Measurements from ENCODE around the gene CDH20. TPM values are rescaled to one million over a fixed set of nuclear protein-coding genes. Genes with fewer than 3 reads are reported as not detected.
"Not testable (repeated sequence)": the region's sequence is repeated elsewhere in the genome, so short reads cannot be mapped to it uniquely, and the experiment has no call there.

CDH20 gene
- total and polyA plus RNA-seq, 2 of the 4 experiments (the other 2 are of a cell fraction): not detected

DNA sequence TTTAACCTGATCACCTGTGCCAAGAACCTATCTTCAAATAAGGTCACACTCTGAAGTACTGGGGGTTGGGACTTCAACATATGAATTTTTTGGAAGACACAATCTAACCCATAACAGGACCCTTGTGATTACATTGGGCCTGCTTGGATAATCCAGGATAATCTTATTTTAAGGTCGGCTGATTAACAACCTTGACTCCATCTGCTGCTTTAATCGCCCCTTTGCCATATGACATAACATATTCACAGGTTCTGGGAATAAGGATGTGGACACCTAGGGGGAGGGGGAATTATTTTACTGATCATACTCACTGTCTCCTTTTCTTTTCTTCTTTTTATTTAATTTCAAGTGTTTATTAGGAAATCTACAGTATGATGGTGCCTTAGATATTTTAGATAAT lies 34.8 kb downstream of the CDH20 start:
- no TSS peak for BruUV-seq (replicated peaks)
- Histone ChIP-seq H3K23ac (ENCODE audit: low read depth, low read length) (no peak overlapping the region), H3K14ac (replicated peaks; ENCODE audit: low read depth, low read length) (no peak overlapping the region), H4K20me1 (ENCODE audit: insufficient read depth, low read length) (no peaks in the 10 kb centered on the region), H3K9ac (ENCODE audit: low read depth, low read length) (no peak overlapping the region), H3K27ac (ENCODE audit: insufficient read depth, low read length) (no peak overlapping the region), H2BK120ac (ENCODE audit: low read depth, low read length) (no peak overlapping the region), H3K27me3 (ENCODE audit: control insufficient read depth, insufficient read depth, low read length) (no peaks in the 10 kb centered on the region), H2BK15ac (ENCODE audit: low read depth, low read length) (no peak overlapping the region), H3K18ac (ENCODE audit: low read depth, low read length) (no peak overlapping the region), H2AK9ac (replicated peaks; ENCODE audit: low read depth, low read length, poor library complexity) (no peak overlapping the region), H3K79me1 (ENCODE audit: low read depth in 1 of 2, low read length in 2 of 2) (no peaks in the 10 kb centered on the region), H4K5ac (ENCODE audit: low read depth, low read length) (no peak overlapping the region), H4K91ac (ENCODE audit: insufficient read depth, low read depth, low read length) (no peak overlapping the region), H3K4me1 (ENCODE audit: control insufficient read depth, insufficient read depth, low read length) (no peaks in the 10 kb centered on the region), H2AK5ac (ENCODE audit: low read depth, low read length) (no peak overlapping the region), H3K4me3 (ENCODE audit: insufficient read depth, low read depth, low read length) (no peak overlapping the region), H2AFZ (replicated peaks; ENCODE audit: low read length, poor library complexity) (no peak overlapping the region), H3K4me2 (ENCODE audit: low read depth, low read length) (no peak overlapping the region), H2BK5ac (ENCODE audit: low read depth, low read length, poor library complexity, severe bottlenecking) (no peak overlapping the region), H3K56ac (ENCODE audit: extremely low read depth, insufficient read depth, low read length) (no peak overlapping the region), H3K36me3 (ENCODE audit: control insufficient read depth, insufficient read depth, low read length) (no peaks in the 10 kb centered on the region), H2BK20ac (ENCODE audit: low read depth, low read length) (no peak overlapping the region), H4K8ac (ENCODE audit: low read depth in 2 of 2, low read length in 2 of 2) (no peak overlapping the region), H3K9me3 (ENCODE audit: control insufficient read depth, insufficient read depth, low read length) (no peaks in the 10 kb centered on the region), H3K9me1 (ENCODE audit: insufficient read depth, low read length) (no peaks in the 10 kb centered on the region), H3K4ac (ENCODE audit: low read depth, low read length) (no peak overlapping the region)
- CTCF ChIA-PET: no interaction called here
- POLR2A ChIA-PET (ENCODE audit: unreplicated experiment): no interaction called here
- ATAC-seq (ENCODE audit: low read depth) (no peak), DNase-seq (no peak)
- WGBS, 2 experiments (ENCODE audit: extremely low coverage in 2 of 2, insufficient read length in 1 of 2): no CpG with 5 or more reads among the region's 2 CpGs
- dilution Hi-C loops (cut with HindIII; ENCODE audit: low sequenced_read_pairs, unreplicated experiment): no loop called here
- in situ Hi-C loops (cut with MboI; ENCODE audit: low sequenced_read_pairs): no loop called here
- no peak for TF ChIP-seq CEBPB (IDR thresholded peaks at IDR 0.05; ENCODE audit: low read depth, low read length)
- no peak for TF ChIP-seq MXI1 (IDR thresholded peaks at IDR 0.05; ENCODE audit: borderline replicate concordance, low read depth, low read length)
- intact Hi-C loops (cut with micrococcal nuclease): no loop called here

DNA sequence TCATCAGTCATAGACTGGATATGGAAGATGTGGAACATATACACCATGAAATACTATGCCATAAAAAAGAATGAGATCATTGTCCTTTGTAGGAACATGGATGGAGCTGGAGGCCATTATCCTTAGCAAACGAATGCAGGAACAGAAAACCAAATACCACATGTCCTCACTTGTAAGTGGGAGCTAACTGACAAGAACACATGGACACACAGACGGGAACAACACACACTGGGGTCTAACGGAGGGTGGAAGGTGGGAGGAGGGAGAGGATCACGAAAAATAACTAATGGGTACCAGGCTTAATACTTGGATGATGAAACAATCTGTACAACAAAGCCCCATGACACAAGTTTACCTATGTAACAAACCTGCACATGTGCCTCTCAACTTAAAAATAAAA lies 36.4 kb downstream of the CDH20 start:
- intact Hi-C loops (cut with micrococcal nuclease); H3K36me3 ChIP-seq (ENCODE audit: control insufficient read depth, insufficient read depth, low read length); H4K5ac ChIP-seq (ENCODE audit: low read depth, low read length); H2BK15ac ChIP-seq (ENCODE audit: low read depth, low read length); POLR2A ChIA-PET (ENCODE audit: unreplicated experiment); H2BK120ac ChIP-seq (ENCODE audit: low read depth, low read length); H3K27ac ChIP-seq (ENCODE audit: insufficient read depth, low read length); CTCF ChIA-PET; H3K4me1 ChIP-seq (ENCODE audit: control insufficient read depth, insufficient read depth, low read length); H3K4me3 ChIP-seq (ENCODE audit: insufficient read depth, low read depth, low read length); H3K9me3 ChIP-seq (ENCODE audit: control insufficient read depth, insufficient read depth, low read length); BruUV-seq (replicated peaks); H4K91ac ChIP-seq (ENCODE audit: insufficient read depth, low read depth, low read length); H2BK20ac ChIP-seq (ENCODE audit: low read depth, low read length); H3K18ac ChIP-seq (ENCODE audit: low read depth, low read length); ATAC-seq (ENCODE audit: low read depth); H4K8ac ChIP-seq (ENCODE audit: low read depth in 2 of 2, low read length in 2 of 2); dilution Hi-C loops (cut with HindIII; ENCODE audit: low sequenced_read_pairs, unreplicated experiment); H3K27me3 ChIP-seq (ENCODE audit: control insufficient read depth, insufficient read depth, low read length); H4K20me1 ChIP-seq (ENCODE audit: insufficient read depth, low read length); H3K9ac ChIP-seq (ENCODE audit: low read depth, low read length); H3K79me1 ChIP-seq (ENCODE audit: low read depth in 1 of 2, low read length in 2 of 2); H2AK5ac ChIP-seq (ENCODE audit: low read depth, low read length); H2BK5ac ChIP-seq (ENCODE audit: low read depth, low read length, poor library complexity, severe bottlenecking); H2AK9ac ChIP-seq (replicated peaks; ENCODE audit: low read depth, low read length, poor library complexity); H2AFZ ChIP-seq (replicated peaks; ENCODE audit: low read length, poor library complexity); H3K56ac ChIP-seq (ENCODE audit: extremely low read depth, insufficient read depth, low read length); DNase-seq; H3K9me1 ChIP-seq (ENCODE audit: insufficient read depth, low read length); H3K23ac ChIP-seq (ENCODE audit: low read depth, low read length); H3K4ac ChIP-seq (ENCODE audit: low read depth, low read length); in situ Hi-C loops (cut with MboI; ENCODE audit: low sequenced_read_pairs); H3K4me2 ChIP-seq (ENCODE audit: low read depth, low read length); H3K14ac ChIP-seq (replicated peaks; ENCODE audit: low read depth, low read length): not testable (repeated sequence)
- no CpG with 5 or more reads among the region's 4 CpGs for WGBS, 2 experiments (ENCODE audit: extremely low coverage in 2 of 2, insufficient read length in 1 of 2)
